SU-DHL-6 (cell line): ENCODE results near the gene CCND1.

ENCODE experiments used
- EZH2phosphoT487 ChIP-seq: fragments of 200-600 bp; sonication (generic), shearing (Covaris generic); conservative IDR thresholded peaks from 2 replicates; pipeline ENCODE4 v1.6.1; 2018; ENCODE audit warnings: mild to moderate bottlenecking, antibody characterized with exemption, low read length, moderate library complexity, mixed read lengths
- TF ChIP-seq, protein P1 (sequence below): fragments of 200-600 bp; sonication (generic); IDR thresholded peaks from one replicate; pipeline ENCODE4 v1.5.1; 2017; ENCODE audit warnings: antibody characterized with exemption, mild to moderate bottlenecking, low read length, moderate library complexity; ENCODE audit not compliant: insufficient read depth, poor library complexity, severe bottlenecking

DNA sequence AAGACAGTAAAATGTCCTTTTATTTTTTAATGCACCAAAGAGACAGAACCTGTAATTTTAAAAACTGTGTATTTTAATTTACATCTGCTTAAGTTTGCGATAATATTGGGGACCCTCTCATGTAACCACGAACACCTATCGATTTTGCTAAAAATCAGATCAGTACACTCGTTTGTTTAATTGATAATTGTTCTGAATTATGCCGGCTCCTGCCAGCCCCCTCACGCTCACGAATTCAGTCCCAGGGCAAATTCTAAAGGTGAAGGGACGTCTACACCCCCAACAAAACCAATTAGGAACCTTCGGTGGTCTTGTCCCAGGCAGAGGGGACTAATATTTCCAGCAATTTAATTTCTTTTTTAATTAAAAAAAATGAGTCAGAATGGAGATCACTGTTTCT lies 1.1 kb upstream of the CCND1 start:
- TF ChIP-seq, protein P1, sequence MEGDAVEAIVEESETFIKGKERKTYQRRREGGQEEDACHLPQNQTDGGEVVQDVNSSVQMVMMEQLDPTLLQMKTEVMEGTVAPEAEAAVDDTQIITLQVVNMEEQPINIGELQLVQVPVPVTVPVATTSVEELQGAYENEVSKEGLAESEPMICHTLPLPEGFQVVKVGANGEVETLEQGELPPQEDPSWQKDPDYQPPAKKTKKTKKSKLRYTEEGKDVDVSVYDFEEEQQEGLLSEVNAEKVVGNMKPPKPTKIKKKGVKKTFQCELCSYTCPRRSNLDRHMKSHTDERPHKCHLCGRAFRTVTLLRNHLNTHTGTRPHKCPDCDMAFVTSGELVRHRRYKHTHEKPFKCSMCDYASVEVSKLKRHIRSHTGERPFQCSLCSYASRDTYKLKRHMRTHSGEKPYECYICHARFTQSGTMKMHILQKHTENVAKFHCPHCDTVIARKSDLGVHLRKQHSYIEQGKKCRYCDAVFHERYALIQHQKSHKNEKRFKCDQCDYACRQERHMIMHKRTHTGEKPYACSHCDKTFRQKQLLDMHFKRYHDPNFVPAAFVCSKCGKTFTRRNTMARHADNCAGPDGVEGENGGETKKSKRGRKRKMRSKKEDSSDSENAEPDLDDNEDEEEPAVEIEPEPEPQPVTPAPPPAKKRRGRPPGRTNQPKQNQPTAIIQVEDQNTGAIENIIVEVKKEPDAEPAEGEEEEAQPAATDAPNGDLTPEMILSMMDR = no peak
- no peak for TF ChIP-seq EZH2phosphoT487
